OCI-LY1 (cell line): ENCODE data around the gene NPFFR1.

Experiments used
- H2AFZ ChIP-seq: fragments of 200-600 bp; sonication (generic), shearing (Covaris generic); 2 replicates; pipeline ENCODE4 v1.6.0; 2014; ENCODE audit warnings: antibody characterized with exemption, mild to moderate bottlenecking, low read length
- H3F3A ChIP-seq: fragments of 200-600 bp; sonication (generic), shearing (Covaris generic); 2 replicates; pipeline ENCODE4 v1.6.0; 2014; ENCODE audit warnings: mild to moderate bottlenecking, antibody characterized with exemption, low read length, moderate library complexity; ENCODE audit not compliant: insufficient read depth
- H3K27ac ChIP-seq: fragments of 200-600 bp; sonication (generic); 2 replicates; pipeline ENCODE4 v1.5.1; 2014; ENCODE audit warnings: low read length, mixed run types, mild to moderate bottlenecking, low read depth; ENCODE audit not compliant: poor library complexity, severe bottlenecking
- H3K27me3 ChIP-seq: fragments of 200-600 bp; sonication (generic); 2 replicates; pipeline ENCODE4 v1.6.0; 2014; ENCODE audit warnings: antibody characterized with exemption, mild to moderate bottlenecking, low read length, moderate library complexity; ENCODE audit not compliant: insufficient read depth
- H3K36me3 ChIP-seq: fragments of 200-600 bp; sonication (generic); 2 replicates; pipeline ENCODE4 v1.6.1; 2014; ENCODE audit warnings: mild to moderate bottlenecking, antibody characterized with exemption, low read length, moderate library complexity, mixed read lengths; ENCODE audit not compliant: insufficient read depth
- H3K4me1 ChIP-seq: fragments of 200-600 bp; sonication (generic); 2 replicates; pipeline ENCODE4 v1.5.1; 2014; ENCODE audit warnings: mild to moderate bottlenecking, low read length, moderate library complexity; ENCODE audit not compliant: insufficient read depth, severe bottlenecking
- H3K4me2 ChIP-seq: fragments of 200-600 bp; sonication (generic), shearing (Covaris generic); 2 replicates; pipeline ENCODE4 v1.6.1; 2014; ENCODE audit warnings: low read length
- H3K4me3 ChIP-seq: fragments of 200-600 bp; sonication (generic); 2 replicates; pipeline ENCODE4 v1.5.1; 2014; ENCODE audit warnings: low read length, low read depth, mild to moderate bottlenecking, mixed read lengths; ENCODE audit not compliant: poor library complexity, severe bottlenecking
- H3K79me2 ChIP-seq: fragments of 200-600 bp; shearing (Covaris generic); 2 replicates; pipeline ENCODE4 v1.6.1; 2016; ENCODE audit warnings: mixed run types, low read length, mixed read lengths; ENCODE audit not compliant: insufficient read depth
- H3K9ac ChIP-seq: fragments of 200-600 bp; sonication (generic), shearing (Covaris generic); 2 replicates; pipeline ENCODE4 v1.6.1; 2014; ENCODE audit warnings: mild to moderate bottlenecking, low read length, mixed read lengths
- H3K9me2 ChIP-seq: fragments of 200-600 bp; sonication (generic), shearing (Covaris generic); 2 replicates; pipeline ENCODE4 v1.6.1; 2014; ENCODE audit warnings: low read depth, mild to moderate bottlenecking, low read length, mixed read lengths
- H3K9me3 ChIP-seq: fragments of 200-600 bp; shearing (Covaris generic); 2 replicates; pipeline ENCODE4 v1.6.1; 2014; ENCODE audit warnings: low read length, mixed read lengths
- H4K20me1 ChIP-seq: fragments of 200-600 bp; sonication (generic), shearing (Covaris generic); 2 replicates; pipeline ENCODE4 v1.6.0; 2016; ENCODE audit warnings: mild to moderate bottlenecking, low read length; ENCODE audit not compliant: insufficient read depth
- CTCF ChIP-seq: fragments of 200-600 bp; sonication (generic), shearing (Covaris generic); IDR thresholded peaks from 2 replicates; pipeline ENCODE4 v1.5.1; 2017; ENCODE audit warnings: mild to moderate bottlenecking, antibody characterized with exemption, low read length, moderate library complexity, mixed read lengths
- EZH2 ChIP-seq: fragments of 200-600 bp; sonication (generic), shearing (Covaris generic); IDR thresholded peaks from 2 replicates; pipeline ENCODE4 v1.8.0; 2017; ENCODE audit warnings: borderline replicate concordance, mixed run types, mild to moderate bottlenecking, antibody characterized with exemption, low read length, moderate library complexity, mixed read lengths

NPFFR1 gene

DNA sequence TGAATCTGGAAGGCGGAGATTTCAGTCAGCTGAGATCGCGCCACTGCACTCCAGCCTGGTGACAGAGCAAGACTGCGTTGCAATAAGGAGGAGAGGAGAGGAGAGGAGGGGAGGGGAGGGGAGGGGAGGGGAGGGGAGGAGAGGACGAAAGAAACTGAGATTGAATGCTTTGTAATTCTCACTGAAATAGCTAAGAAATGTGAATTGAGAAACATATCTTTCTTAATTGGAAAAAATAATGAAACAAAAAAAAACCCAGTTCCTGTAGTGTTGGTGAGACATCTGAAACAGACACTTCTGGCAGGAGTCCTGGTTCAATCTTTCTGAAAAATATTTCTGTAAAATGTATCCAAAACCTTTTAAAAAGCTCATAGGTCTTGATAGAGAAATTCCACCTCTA lies 77.0 kb downstream of the NPFFR1 start:
- Histone ChIP-seq H4K20me1 (no peaks in the 10 kb centered on the region), H3K4me3 (no peak overlapping the region), H3K27ac (no peak overlapping the region), H3K79me2 (no peaks in the 10 kb centered on the region), H3K9ac (no peak overlapping the region), H2AFZ (no peak overlapping the region), H3F3A (peaks cover 5% of the 10 kb centered on the region; the same call in 1 of the 2 replicates), H3K4me1 (no peaks in the 10 kb centered on the region), H3K27me3 (no peaks in the 10 kb centered on the region), H3K9me3 (no peaks in the 10 kb centered on the region), H3K4me2 (no peak overlapping the region), H3K9me2 (no peaks in the 10 kb centered on the region), H3K36me3 (peaks cover 95% of the 10 kb centered on the region)
- no peak for TF ChIP-seq CTCF
- no peak for TF ChIP-seq EZH2

- Histone ChIP-seq H3K4me3 (no peak overlapping the region), H3F3A (peaks cover 4% of the 10 kb centered on the region; the same call in 1 of the 2 replicates), H3K4me1 (no peaks in the 10 kb centered on the region), H3K9me2 (no peaks in the 10 kb centered on the region), H3K36me3 (peaks cover 87% of the 10 kb centered on the region), H4K20me1 (no peaks in the 10 kb centered on the region), H2AFZ (no peak overlapping the region), H3K9ac (no peak overlapping the region), H3K27ac (no peak overlapping the region), H3K27me3 (no peaks in the 10 kb centered on the region), H3K9me3 (no peaks in the 10 kb centered on the region), H3K4me2 (no peak overlapping the region), H3K79me2 (no peaks in the 10 kb centered on the region)
- no peak for TF ChIP-seq CTCF
- no peak for TF ChIP-seq EZH2
Measured at GRCh38 chr10:70201105-70201504, 82.7 kb downstream of the NPFFR1 start.

DNA sequence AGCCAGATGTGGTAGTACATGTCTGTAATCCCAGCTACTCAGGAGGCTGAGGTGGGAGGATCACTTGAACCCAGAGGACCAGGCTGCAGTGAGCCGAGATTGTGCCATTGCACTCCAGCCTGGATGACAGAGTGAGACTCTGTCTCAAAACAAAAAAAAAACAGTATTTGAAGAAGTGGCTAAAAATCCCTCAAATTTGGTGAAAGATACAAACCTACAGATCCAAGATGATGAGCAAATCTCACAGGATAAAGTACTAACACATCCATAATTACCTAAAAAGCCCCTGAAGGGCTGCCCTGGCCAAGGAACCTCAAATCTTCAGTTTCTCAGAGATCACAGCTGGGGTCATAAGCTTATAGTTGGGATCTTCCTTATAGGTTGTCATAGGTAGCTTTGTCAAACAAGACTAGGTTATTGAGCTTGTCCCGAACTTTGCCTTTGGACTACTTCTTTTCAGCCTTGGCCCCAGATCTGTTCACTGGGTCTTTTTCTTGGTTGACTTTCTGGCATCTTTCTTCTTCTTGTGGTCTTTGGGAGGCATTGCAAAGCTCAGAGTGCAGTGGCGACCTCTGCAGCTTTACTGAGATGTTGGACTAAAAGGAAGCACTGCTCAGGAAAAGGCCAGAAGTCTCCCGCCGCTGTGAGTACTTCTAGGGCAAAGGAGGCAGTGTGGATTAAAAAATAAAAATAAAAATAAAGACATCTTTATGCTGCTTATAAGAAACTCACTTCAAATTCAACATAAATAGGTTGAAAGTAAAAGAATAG lies 84.9 kb downstream of the NPFFR1 start:
- no peaks in the 10 kb centered on the region for H3K79me2 ChIP-seq
- H4K20me1 ChIP-seq = no peaks in the 10 kb centered on the region
- H3K4me3 ChIP-seq = no peak overlapping the region
- no peaks in the 10 kb centered on the region for H3K9me3 ChIP-seq
- H3K4me2 ChIP-seq = no peak overlapping the region
- H3K27ac ChIP-seq = no peak overlapping the region
- H2AFZ ChIP-seq = no peak overlapping the region
- no peaks in the 10 kb centered on the region for H3F3A ChIP-seq
- H3K36me3 ChIP-seq = peaks cover 68% of the 10 kb centered on the region
- no peaks in the 10 kb centered on the region for H3K9me2 ChIP-seq
- H3K27me3 ChIP-seq = no peaks in the 10 kb centered on the region
- TF ChIP-seq CTCF (no peak), EZH2 (no peak)
- H3K9ac ChIP-seq = no peak overlapping the region
- H3K4me1 ChIP-seq = no peaks in the 10 kb centered on the region
